Effector CD4-positive, alpha-beta T cell (primary cell): Measurements from ENCODE around the gene SPTB.

Experiments used
- DNase-seq: peaks from one replicate; pipeline ENCODE4 v3.0.0-alpha.2; 2020

Gene SPTB

DNA sequence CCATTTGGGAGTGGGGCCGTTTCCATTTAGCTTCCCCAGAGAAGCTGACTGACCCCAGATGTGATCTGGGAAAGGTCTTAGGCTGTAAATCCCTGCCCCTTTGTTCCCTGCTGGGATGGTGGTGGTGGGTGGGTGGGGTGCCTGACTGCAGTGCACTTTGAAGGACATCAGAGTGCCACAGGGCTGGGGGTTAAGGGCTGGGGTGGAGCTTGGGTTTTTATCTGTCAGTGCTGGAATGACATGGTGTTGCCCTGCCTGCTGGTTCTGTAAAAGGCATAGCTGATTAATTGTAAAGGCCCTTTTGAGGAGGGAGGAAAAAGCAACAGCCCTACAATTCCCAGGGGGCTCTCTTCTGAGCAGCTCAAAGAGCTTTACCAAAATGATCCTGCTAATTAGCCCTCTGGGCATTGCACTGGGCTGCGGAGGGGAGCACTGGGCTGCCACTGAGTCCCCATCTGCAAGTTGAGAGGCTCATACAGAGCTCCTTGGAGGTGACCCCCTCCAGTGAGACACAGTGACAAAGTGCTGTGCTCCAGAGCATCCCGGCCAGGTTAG lies 154.4 kb downstream of the SPTB start:
- no peak for DNase-seq

DNA sequence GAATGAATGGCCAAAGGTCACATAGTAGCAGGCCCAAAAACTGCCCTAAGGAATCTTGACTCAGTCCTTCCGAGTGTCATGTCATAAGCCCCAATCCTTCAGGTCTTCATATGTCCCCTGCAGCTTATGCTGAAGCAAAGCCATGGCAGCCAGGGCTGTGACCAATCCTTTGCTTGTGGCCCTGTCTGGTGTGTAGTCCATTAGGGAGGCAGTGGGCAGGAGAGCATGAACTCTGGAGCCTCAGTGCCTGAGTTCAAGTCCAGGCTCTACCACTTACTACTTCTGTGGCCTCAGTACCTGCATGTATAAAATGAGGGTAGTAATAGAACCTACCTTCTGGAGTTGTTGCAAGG lies 155.2 kb downstream of the SPTB start:
- no peak for DNase-seq

DNA sequence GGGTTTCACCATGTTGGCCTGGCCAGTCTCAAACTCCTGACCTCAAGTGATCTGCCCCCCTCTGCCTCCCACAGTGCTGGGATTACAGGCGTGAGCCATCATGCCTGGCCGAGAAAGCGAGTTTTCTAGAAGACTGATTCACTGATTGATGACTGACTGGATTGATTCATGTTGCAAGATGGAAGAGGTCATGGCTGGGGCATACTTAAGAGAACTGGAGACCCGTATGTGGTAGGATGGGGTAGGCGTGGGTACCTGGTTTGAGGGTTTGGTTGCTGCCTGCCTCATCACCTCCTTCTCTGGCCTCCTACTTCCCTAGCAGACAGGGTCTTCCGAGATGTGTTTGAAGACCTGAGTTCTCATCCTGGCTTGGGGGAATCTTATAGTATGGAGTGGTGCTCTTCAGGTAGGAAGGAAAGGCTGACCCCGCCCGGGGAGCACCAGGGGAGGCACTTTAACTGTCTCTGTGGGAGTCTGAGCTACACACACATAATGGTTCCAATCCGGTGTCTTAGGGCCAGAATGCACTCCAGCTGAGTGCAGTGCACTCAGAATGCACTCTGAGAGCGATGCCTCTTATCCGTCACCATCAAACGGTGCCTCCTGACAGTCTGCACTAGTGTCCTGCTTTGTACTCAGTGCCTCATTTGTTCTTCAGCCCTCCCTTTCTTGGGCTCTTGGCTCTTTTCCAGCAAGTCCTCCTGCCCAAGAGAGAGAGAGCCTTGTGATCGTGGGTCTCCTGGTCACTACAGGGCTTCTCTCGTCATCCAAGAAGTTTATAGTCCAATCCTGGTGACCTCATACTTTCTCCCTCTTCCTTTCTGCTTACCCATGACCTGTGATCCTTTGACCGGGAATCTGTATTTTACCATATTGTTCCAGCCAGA lies 155.8 kb downstream of the SPTB start:
- DNase-seq, result peak; percentile 14

DNA sequence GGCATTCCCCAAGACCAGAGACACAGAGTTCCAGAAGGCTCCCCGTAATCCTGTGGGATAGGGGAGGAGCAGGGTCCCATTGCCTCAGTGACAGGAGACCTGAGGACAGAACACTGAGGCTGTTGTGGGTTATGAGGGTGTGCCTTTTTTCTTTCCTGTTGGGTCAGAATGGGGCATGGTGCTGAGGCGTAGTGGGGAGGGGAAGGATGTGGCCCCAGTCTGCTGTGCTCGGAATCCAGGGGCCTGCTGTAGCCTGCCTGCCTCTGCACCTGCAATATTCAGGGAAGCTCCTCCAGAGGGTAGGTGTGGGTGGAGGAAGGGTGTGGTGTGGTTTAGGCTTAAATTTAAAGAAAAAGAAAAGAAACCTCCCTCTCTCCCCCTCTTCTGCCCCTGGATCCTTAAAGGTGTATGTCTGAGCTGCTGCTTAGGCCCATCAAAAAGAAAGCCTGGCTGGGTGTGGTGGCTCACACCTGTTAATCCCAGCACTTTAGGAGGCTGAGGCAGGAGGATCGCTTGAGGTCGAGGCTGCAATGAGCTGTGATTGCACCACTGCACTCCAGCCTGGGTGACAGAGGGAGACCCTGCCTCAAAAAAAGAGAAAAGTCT lies 156.8 kb downstream of the SPTB start:
- no peak for DNase-seq

DNA sequence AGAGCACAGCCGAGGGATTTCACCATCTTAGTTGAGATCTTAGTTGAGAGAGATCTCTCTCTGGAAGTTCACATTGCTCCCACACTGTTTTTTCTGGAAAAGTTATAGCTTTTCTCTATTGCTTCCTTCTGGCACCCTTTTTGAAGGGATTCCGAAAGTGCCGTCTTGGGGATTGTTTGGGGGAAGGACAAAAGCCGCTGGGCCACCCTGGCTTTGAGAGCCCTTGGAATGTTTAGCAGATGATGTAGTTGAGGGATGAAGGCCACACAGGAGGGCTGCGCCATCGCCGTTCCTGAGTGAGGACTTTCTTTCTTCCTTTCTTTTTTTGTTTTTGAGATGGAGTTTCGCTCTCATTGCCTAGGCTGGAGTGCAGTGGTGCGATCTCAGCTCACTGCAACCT lies 157.8 kb downstream of the SPTB start:
- DNase-seq, result no peak

DNA sequence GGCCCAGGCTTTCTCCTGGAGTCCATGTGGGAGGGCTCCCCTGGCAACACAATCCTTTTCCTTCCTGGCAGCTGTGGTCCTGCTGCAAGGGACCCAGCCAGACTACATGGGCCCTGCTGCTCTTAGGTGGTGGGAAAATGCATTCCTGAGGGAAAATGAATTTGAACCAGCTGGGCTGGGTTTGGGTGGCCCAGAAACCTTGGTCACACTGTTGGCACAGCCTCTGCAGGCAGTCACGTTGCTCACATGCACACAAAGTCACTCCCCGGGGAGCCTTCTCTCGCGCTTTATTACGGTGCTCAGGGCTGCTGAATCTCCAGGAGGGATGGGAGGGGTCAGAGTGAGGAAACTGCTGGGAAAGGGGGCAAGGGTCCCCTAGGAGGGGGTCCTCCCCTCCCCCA lies 158.3 kb downstream of the SPTB start:
- no peak for DNase-seq

DNA sequence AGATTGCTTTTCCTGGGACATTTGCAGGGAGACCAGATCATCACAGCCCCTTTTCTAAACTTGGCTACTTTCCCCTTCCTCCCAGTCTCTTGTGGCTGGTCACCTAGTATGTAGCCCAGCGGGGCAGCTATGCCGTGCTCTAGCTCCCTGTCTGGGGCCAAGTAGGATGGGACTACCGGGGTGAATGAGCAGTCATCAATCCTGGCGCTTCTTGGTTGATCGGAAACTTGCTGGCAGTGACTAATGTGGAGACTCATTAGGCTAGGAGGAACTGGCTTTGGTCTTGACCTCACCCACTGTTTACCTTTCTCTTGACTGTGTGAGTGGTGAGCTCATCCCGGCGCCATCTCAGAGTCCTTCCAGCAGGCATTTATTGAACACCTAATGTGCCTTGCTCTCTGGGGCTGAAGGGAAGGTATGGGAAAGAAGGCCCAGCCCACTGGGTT lies 159.6 kb downstream of the SPTB start:
- DNase-seq, result no peak

DNA sequence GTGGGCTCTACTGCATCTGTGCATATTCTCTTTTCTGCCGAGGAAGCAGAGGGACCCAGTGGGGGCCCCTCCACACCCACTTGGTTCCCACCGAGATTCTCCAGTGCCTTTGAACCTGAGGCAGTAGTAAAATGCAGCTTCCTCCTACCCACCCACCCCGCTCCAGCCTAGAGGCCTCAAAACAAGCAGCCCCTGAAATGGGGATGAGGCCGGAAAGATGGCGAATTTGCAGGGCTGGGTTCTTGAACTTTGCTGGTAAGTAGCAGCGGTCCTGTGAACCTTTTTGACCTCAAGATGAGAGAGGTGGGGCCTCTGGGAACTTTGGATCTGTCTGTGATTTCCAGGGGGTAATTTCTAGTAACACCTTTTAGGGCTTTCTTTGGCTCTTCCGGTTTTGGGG lies 160.1 kb downstream of the SPTB start:
- DNase-seq, result no peak

DNA sequence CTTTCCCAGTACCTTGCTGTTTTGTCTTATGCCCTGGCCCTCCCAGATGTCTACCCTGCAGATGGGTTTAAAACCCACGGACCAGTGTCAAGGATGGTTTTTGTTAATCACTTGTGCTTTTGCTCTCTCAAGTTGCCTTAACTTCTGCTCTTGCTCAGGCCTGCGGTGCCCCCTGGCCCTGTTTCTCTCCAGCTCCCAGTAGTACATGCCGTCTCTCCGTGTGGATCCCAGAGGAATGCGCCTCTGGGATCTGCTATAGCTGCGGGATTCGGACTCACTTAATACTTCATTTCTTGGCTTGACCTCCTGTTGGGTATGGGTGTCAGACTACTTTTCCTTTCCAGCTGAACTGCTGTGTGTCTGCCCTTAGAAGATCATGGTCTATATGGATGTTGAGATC lies 160.9 kb downstream of the SPTB start:
- no peak for DNase-seq

DNA sequence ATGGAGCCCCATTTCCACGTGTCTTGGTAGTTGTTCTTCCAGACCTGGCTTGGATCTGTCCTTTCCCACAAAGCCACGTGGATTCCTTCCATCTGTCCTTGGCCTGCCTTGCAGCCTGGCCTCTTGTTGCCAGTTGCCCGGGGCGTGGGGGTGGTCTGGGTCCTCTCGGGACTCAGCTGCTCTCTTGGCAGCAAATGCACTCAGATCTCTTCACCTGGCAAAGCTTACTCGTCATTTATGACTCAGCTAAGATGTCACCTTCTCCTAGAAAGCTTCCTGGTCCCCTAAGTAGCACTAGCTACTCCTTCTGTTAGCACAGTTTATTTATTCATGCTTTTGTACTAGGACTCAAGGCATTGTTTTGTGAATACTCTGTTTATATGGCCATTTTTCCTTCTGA lies 161.8 kb downstream of the SPTB start:
- no peak for DNase-seq

DNA sequence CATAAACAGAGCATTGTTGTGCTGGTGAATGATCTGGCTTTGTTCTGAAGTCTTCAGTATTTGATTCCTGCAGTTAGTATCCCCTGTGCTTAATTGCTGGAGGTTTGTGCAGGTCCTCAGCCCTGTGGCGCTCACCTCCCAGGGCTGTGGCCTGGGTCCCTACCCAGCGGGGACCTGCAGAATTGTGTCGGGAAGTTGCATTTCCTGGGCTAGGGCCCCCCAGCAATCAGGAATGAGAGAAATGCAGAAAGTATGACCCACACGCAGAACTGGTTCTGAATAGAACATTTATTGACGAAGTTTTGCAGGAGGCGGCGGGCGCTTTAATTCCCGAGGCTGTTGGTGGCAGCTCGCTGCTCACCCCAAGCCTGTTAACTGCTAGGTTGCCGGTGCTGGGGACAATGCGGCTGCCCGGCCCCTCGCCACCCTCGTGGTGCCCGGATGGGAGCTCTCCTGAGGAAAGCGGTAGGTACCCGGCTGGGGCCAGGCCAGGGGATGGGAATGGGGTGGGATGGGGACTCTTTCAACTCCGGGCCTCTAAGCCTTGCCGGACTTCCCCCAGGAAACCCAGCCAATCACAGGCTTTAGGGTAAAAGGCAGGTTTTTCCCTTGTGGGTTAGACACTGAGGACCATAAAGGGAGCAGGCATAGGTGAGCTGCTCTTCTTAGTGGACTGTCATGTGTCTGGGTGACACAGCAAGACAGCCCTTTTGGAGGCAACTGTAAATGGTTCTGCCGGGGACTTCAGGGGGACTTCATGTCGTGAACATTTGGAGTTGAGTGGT lies 163.9 kb downstream of the SPTB start:
- no peak for DNase-seq

DNA sequence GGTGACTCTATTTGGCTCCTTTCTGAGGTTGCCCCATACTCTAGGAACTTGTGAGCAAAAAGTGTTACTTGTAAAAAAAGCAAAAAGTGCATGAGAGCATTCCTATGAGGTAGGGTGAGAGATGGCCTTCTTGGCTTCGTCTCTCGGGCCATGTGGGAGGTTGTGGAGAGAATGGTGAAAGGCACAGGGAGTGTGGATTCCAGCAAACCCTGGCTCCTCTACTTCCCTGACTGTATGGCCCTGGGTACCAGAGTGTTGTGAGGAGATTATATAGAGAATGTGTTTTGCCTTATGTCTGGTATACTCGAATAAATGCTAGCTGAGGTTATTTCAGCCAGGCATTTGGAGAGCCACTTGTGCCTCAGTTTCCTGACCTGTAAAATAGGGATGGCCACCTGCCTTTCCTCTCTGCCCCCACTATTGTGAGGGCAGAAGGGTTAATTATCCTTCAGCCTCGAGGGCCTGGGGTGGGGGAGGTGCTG lies 164.5 kb downstream of the SPTB start:
- no peak for DNase-seq

DNA sequence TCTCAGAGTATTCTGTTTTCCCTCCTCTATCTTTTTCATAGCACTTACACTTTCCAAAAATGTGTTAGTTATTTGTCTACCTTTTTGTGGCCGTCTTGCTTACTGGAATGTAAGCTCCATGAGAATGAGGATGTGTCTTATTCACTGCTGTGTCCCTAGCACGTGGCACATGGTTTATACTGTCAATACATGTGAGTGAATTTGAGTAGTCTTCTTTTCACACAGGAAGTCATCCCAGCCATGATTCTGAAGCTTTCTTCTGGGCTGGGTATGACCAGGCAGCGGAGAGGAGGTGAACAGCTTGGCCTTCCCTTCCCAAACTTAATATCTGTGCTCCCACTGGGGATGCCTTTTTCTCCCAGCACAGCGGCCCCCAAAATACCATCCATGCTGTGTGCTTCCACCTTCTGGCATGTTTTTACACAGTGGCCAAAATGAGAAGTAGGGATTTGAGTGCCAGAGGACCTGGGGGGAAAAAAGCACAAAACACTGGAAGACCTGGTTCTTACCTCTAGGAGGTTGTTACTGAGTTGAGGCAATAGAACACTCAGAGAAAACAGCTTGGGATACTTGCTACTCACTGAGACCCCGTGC lies 165.2 kb downstream of the SPTB start:
- DNase-seq, result no peak

DNA sequence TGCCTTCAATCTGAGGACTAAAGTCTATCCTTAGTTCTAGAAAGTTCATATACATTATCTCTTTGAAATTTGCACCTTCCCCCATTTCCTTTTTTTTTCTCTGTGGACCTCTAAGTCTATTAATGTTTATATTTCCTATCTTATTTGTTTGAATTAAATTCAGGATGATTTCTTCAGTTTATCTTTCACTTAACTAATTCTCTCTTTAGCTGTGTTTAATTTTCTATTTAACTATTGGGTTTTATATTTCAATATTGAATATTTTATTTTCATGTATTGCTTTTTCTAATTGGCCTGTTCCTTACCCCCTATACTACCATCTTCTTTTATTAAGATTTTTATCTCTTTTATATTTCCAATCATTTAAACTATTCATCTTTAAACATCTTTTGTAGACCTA lies 166.0 kb downstream of the SPTB start:
- DNase-seq, result no peak

DNA sequence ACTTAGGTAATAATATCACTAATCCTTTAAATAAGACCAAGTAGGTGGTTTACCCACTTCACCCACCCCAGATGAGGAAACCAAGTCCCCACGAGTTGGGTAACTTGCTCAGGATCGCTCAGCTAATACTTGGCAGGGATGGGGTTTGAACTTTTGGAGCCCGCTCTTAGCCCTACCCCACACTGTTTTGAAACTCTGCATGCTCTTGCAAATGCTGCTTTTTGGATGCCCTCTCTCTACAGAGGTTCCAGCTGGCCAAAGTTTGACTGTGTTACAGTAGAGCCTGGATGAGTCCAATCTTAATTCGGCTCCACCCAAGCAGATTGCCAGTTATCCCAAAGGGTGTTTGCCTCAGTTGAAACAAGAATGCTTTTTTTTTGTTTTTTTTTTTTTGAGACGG lies 168.7 kb downstream of the SPTB start:
- DNase-seq, result no peak

DNA sequence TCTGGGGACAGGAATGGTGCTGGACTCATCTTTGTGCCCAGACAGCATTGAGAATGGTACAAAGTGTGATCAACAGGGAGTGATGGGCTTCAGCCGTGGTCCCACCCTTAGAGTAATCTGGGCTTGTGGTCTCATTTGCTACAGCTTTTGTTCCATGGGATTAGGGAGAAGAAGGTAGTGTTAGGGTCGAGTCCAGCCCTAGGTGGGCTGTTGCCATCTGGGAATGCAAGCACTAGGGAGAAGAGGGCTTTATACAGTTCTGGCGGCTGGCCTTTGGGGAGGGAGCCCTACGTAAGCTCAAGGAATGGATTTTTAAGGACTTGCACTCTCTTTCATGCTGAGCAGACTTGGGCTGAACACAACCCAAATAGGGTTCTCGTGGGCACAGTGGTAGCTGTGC lies 170.6 kb downstream of the SPTB start:
- no peak for DNase-seq

DNA sequence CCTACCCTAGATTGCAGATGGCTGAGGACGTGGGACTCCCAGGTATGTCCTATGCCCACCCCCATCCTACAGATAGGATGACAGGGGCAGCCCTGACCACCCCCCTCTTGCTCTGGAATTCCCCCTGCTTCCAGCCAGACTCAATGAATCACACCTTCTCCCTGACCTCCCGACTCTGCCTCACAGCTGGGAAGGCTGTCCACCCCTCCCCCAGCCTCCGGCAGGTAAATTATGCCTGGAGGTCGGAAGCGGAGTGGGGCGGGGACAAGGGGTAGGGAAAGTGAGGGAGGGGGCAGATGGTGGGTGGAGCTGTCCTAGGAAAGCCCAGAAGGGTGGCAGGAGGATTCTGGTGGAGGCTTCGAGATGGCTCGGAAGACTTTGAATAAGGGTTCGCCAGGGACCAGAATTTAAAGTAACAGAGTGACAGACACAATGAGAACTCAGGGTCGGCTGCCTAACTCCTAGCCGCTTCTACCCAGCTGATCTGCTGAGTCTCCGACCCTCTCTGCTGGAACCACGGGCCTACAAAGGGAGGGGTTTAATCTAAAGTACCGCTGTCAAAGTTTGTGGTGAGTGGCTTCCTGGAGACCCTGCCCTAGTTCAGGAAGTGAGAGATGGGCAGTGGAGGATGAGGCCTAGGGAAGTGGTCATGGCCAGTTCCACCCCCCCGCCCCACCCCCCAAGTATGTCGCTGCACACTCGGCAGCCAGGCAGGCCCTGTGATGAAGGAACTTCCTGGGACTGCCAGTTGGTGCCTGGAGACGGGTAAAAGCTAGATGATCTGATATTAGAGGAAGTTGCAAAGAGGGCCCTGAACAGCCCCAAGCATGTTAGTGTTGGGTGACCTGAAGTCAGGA lies 171.3 kb downstream of the SPTB start:
- peak; percentile 17 for DNase-seq

DNA sequence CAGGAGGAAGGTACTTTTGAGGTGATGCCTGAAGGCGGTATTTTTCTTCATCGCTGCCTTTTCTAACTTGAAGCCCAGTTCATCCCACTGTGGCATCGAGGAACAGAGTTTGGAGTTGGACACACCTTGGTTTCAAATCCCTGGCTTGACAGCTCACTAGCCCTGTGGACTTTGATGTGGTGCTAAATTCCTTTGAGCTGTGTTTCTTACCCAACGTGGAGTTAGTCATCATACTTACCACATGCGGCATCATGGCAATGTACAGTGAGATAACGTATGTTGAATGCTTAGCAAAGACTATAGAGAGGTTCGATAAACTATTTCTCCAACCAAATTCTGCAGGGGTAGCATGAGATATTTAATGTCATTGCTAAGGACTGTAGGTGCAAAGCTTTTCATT lies 172.0 kb downstream of the SPTB start:
- DNase-seq, result peak; percentile 36

DNA sequence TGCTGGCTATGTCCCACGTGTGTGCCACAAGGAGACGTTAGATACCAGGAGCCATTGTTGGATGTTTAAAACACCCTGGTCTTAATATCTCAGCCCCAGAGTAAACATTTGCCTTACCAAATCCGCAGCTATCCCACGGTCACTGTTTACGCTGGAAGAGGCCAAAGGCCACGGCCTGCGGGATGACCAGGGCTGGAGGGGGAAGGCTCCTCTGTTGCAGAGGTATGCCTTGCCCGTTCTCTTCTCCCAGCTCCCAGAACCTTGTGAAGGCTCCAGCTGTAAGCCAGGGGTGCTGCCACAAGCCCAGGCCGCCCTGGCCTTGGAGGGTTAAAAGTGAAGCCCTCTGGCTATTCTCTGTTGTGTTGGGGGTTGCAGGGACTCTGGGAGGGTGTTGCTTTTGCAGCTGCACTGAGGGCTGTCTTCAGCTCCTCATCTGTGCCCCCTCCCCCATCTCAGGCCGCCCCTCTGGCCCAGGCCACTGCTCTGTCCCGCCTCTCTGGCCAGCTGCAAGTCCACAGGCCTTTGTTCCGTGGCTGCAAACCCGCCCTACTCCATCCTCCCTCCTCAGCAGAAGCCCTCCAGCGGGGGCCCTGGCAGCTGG lies 173.0 kb downstream of the SPTB start:
- no peak for DNase-seq

DNA sequence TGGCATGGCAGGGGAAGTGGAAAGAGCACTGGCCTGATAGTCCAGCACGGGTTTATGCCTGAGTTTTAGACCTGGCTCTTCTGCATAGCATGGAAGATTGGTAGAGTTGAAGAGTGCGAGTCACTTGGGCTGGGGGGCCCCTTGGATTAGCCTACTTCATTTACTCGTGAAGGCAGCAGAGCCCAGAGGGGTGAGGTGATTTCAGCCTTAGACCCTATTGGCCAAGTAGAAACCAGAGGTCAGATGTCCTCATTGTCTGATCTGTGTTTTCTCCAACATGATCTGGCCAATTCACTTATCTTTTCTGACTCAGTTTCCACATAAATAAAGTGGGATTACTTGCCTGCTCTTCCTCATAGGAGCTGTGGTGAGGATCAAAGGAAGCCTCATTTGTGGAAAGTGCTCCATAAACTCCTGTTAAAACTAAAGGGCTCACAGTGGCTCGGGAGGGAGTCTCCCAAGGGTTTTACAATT lies 173.6 kb downstream of the SPTB start:
- no peak for DNase-seq

DNA sequence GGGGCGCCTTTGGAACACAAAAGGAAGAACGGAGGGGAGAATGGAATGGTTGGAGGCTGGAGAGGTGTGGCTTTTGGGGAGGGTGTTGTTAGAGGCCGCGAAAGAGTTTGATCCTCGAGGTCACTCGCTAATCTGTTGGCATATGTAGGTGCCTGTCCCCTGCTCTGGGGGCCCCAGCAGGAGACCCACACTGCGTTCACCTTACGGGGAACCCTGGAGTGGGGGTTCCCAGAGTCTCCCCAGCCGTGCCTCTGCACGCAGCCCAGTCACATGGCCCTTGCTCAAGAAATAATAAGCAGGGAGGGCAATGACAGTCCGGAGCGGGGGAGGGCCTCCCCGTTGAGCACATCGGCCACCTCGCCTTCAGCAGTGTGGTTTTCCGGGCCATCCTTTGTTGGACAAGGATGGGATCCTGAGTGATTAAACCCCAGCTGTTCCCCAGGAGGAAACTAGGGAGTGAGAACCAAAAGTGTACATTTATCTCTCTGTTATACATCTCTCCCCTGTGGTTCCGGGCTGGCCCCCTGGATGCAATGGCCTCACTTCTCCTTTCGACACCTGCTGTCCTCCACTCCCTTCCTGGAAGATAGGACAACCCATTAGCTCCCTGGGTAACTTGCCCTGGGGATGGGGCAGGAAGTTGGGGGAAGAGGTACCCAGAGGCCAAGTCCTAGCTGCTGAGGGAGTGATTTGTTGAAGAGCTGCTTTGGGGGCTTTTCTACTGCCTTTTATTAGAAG lies 174.2 kb downstream of the SPTB start:
- peak; percentile 9 for DNase-seq
